IMR-90 (cell line): ENCODE results near the gene PMS2. TPM values are rescaled to one million over a fixed set of nuclear protein-coding genes. Genes with fewer than 3 reads are reported as not detected.

Experiments used
- CEBPB ChIP-seq: IDR thresholded peaks from 2 replicates; pipeline ENCODE4 v1.6.1; 2012; ENCODE audit warnings: low read depth, low read length, improper control_type of control experiment
- CHD1 ChIP-seq: IDR thresholded peaks from 2 replicates; pipeline ENCODE4 v1.6.1; 2012; ENCODE audit warnings: low read depth, low read length, improper control_type of control experiment
- FOS ChIP-seq: fragments of 150-350 bp; IDR thresholded peaks from 2 replicates; pipeline ENCODE4 v1.6.1; 2016; ENCODE audit warnings: low read depth, low read length
- MAZ ChIP-seq: IDR thresholded peaks from 2 replicates; pipeline ENCODE4 v1.6.1; 2012; ENCODE audit warnings: low read depth, mild to moderate bottlenecking, low read length, improper control_type of control experiment, moderate library complexity, borderline replicate concordance
- SMC3 ChIP-seq: fragments of 150-350 bp; IDR thresholded peaks from 2 replicates; pipeline ENCODE4 v1.6.1; 2016; ENCODE audit warnings: low read depth, mild to moderate bottlenecking, antibody characterized with exemption, low read length, moderate library complexity
- polyA plus RNA-seq, 3 experiments: library from polyadenylated mRNA; depleted of rRNA; stranded (reverse); fragments of >200 nt; gene quantifications; 2 replicates each; pipeline ENCODE4 v1.2.3, GENCODE V29; 2012; ENCODE audit warnings: low replicate concordance in 1 of 3
- total RNA-seq: library from RNA; depleted of rRNA; stranded (reverse); fragments of >200 nt; gene quantifications from 2 replicates; pipeline ENCODE4 v1.2.3, GENCODE V29; 2012
- TF ChIP-seq, protein P1 (sequence below): conservative IDR thresholded peaks from 2 replicates; pipeline ENCODE4 v1.5.1; 2012; ENCODE audit warnings: mild to moderate bottlenecking, low read depth, low read length, improper control_type of control experiment
- TF ChIP-seq, protein P2 (sequence below): fragments of 150-350 bp; IDR thresholded peaks from 2 replicates; pipeline ENCODE4 v1.6.1; 2016; ENCODE audit warnings: low read depth, mild to moderate bottlenecking, low read length, moderate library complexity, borderline replicate concordance

Gene PMS2
- total and polyA plus RNA-seq, 2 of the 4 experiments (the other 2 are of a cell fraction), result 6.8 to 14.3 TPM

DNA sequence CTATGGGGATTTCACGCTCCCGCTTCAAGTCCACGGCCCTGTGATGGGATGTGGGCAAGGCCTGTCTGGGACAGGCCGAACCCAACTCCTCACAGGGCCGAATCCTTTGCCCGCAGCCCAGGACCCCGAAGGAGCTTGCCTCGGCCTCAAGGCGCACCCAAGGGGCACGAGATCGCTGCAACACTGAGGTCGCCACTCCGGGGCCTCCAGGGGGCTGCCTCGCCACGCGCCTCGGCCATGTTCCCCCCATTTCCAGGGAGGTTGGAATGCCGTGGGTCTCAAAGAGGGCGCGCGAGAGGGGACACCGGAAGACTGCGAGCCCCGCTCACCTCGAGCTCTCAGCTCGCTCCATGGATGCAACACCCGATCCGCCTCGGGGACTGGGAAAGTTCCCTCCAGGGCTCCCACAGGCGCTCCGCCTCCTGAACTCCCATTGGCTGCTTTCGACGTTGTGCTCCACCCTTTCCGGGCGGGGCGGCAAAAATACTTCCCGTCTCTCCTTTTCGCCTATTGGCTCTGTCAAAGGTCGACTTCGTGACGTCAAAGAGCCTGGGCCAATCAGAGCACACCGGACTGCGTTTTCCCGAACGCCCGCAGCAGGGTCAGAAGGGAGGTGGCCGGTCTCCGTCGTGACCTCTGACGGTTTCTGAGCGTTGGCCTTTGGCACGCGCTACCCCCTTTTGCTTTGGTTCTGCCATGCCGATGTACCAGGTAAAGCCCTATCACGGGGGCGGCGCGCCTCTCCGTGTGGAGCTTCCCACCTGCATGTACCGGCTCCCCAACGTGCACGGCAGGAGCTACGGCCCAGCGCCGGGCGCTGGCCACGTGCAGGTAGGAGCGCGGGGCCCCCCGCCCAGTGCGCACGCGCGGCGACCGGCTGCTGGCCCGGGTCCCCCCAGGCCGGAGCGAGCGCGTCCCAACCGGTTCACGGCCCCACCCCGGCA is at the start of gene PMS2, which contains the start of gene AIMP2 (continued):
- TF ChIP-seq, protein P1, sequence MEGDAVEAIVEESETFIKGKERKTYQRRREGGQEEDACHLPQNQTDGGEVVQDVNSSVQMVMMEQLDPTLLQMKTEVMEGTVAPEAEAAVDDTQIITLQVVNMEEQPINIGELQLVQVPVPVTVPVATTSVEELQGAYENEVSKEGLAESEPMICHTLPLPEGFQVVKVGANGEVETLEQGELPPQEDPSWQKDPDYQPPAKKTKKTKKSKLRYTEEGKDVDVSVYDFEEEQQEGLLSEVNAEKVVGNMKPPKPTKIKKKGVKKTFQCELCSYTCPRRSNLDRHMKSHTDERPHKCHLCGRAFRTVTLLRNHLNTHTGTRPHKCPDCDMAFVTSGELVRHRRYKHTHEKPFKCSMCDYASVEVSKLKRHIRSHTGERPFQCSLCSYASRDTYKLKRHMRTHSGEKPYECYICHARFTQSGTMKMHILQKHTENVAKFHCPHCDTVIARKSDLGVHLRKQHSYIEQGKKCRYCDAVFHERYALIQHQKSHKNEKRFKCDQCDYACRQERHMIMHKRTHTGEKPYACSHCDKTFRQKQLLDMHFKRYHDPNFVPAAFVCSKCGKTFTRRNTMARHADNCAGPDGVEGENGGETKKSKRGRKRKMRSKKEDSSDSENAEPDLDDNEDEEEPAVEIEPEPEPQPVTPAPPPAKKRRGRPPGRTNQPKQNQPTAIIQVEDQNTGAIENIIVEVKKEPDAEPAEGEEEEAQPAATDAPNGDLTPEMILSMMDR, result 0 out of 2 replicates have a peak, but pooled peaks have one; percentile 1
- no peak for TF ChIP-seq SMC3
- no peak; the same call in 1 of the 2 replicates for TF ChIP-seq CHD1
- TF ChIP-seq CEBPB, result no peak
- no peak for TF ChIP-seq MAZ
- TF ChIP-seq FOS, result 0 out of 2 replicates have a peak, but pooled peaks have one; percentile 21
- TF ChIP-seq, protein P2, sequence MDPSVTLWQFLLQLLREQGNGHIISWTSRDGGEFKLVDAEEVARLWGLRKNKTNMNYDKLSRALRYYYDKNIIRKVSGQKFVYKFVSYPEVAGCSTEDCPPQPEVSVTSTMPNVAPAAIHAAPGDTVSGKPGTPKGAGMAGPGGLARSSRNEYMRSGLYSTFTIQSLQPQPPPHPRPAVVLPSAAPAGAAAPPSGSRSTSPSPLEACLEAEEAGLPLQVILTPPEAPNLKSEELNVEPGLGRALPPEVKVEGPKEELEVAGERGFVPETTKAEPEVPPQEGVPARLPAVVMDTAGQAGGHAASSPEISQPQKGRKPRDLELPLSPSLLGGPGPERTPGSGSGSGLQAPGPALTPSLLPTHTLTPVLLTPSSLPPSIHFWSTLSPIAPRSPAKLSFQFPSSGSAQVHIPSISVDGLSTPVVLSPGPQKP, result no peak
